ENCODE measurements around the gene GUCY1A1.

GRCh38 chr4:155629183-155629825 lies 37.3 kb upstream of the GUCY1A1 start:
- TF ChIP-seq POLR2A (IDR thresholded peaks at IDR 0.05; ENCODE audit: low read length): no peak
- TF ChIP-seq GATA1 (IDR thresholded peaks at IDR 0.05; ENCODE audit: low read depth, low read length): no peak
